HEK293T (cell line): ENCODE results near the gene MS4A14.

Source experiments
- CTCF ChIA-PET: fragments of 350-600 bp; formaldehyde crosslinking; extraction: SDS; loops from one replicate; lab custom pipeline; 2021; ENCODE audit warnings: antibody characterized with exemption, inconsistent platforms; lab: Yijun Ruan, JAX
- POLR2A ChIA-PET: fragments of 350-600 bp; formaldehyde crosslinking; extraction: SDS; loops from one replicate; lab custom pipeline; 2020; ENCODE audit warnings: antibody characterized with exemption, inconsistent platforms; lab: Yijun Ruan, JAX
- DNase-seq: peaks from one replicate; pipeline ENCODE4 v3.0.0; 2012; ENCODE audit warnings: mixed read lengths; ENCODE audit errors: extremely low spot score
- ARNT ChIP-seq: fragments of 450-650 bp; IDR thresholded peaks from 2 replicates; pipeline ENCODE4 v1.6.1; 2017; ENCODE audit warnings: mild to moderate bottlenecking
- BHLHE40 ChIP-seq: fragments of 450-650 bp; IDR thresholded peaks from 2 replicates; pipeline ENCODE4 v1.6.1; 2016; ENCODE audit warnings: mild to moderate bottlenecking, moderate library complexity, borderline replicate concordance
- CTBP1 ChIP-seq: fragments of 450-650 bp; IDR thresholded peaks from 2 replicates; pipeline ENCODE4 v1.6.1; 2016; ENCODE audit warnings: borderline replicate concordance
- ELF4 ChIP-seq: fragments of 450-650 bp; IDR thresholded peaks from 2 replicates; pipeline ENCODE4 v1.6.1; 2017; ENCODE audit warnings: antibody characterized with exemption
- FOXA1 ChIP-seq: fragments of 450-650 bp; IDR thresholded peaks from 2 replicates; pipeline ENCODE4 v1.6.1; 2016; ENCODE audit warnings: mild to moderate bottlenecking
- FOXK2 ChIP-seq: fragments of 450-650 bp; IDR thresholded peaks from 2 replicates; pipeline ENCODE4 v1.6.1; 2016; ENCODE audit warnings: mild to moderate bottlenecking
- FOXM1 ChIP-seq: fragments of 450-650 bp; IDR thresholded peaks from 2 replicates; pipeline ENCODE4 v1.6.1; 2017; ENCODE audit warnings: mild to moderate bottlenecking, borderline replicate concordance
- HDGF ChIP-seq: fragments of 450-650 bp; IDR thresholded peaks from 2 replicates; pipeline ENCODE4 v1.6.1; 2017; ENCODE audit warnings: antibody characterized with exemption, borderline replicate concordance
- L3MBTL2 ChIP-seq: fragments of 450-650 bp; conservative IDR thresholded peaks from 2 replicates; pipeline ENCODE4 v1.6.1; 2016; ENCODE audit warnings: mild to moderate bottlenecking
- LEF1 ChIP-seq: fragments of 450-650 bp; IDR thresholded peaks from 2 replicates; pipeline ENCODE4 v1.6.1; 2017; ENCODE audit warnings: mild to moderate bottlenecking, borderline replicate concordance
- NFRKB ChIP-seq: fragments of 450-650 bp; IDR thresholded peaks from 2 replicates; pipeline ENCODE4 v1.6.1; 2016; ENCODE audit warnings: mild to moderate bottlenecking, moderate library complexity
- SP1 ChIP-seq: fragments of 450-650 bp; IDR thresholded peaks from 2 replicates; pipeline ENCODE4 v1.6.1; 2017
- SUZ12 ChIP-seq: fragments of 450-650 bp; IDR thresholded peaks from 2 replicates; pipeline ENCODE4 v1.6.1; 2016; ENCODE audit warnings: mild to moderate bottlenecking
- TARDBP ChIP-seq: fragments of 450-650 bp; IDR thresholded peaks from 2 replicates; pipeline ENCODE4 v1.6.1; 2016
- ZNF384 ChIP-seq: fragments of 450-650 bp; IDR thresholded peaks from 2 replicates; pipeline ENCODE4 v1.6.1; 2016
- TF ChIP-seq, protein P1 (sequence below): fragments of 450-650 bp; IDR thresholded peaks from 2 replicates; pipeline ENCODE4 v1.6.1; 2016

MS4A14 gene

DNA sequence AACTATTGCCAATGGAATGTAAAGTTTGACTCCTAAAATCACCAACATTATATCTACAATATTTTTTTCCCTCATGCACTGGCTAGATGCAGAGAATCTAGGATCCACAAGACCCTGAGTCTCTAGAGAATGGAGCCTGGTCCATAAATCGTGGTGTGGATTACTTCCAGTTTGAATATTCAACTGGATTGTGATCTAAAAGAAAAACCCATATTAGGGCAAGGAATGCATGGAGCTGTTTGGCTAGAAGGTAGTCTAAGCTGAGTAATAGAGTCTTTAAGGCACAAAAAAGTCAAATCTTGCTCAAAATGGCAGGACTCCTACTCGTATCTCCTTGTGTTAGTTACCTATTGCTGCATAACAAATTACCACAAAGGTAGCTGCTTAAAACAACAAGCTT lies 23.8 kb downstream of the MS4A14 start:
- no peak for TF ChIP-seq TARDBP
- TF ChIP-seq SUZ12, result no peak
- TF ChIP-seq, protein P1, sequence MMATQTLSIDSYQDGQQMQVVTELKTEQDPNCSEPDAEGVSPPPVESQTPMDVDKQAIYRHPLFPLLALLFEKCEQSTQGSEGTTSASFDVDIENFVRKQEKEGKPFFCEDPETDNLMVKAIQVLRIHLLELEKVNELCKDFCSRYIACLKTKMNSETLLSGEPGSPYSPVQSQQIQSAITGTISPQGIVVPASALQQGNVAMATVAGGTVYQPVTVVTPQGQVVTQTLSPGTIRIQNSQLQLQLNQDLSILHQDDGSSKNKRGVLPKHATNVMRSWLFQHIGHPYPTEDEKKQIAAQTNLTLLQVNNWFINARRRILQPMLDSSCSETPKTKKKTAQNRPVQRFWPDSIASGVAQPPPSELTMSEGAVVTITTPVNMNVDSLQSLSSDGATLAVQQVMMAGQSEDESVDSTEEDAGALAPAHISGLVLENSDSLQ, result no peak
- no peak for TF ChIP-seq FOXA1
- TF ChIP-seq ARNT, result no peak
- TF ChIP-seq CTBP1, result no peak
- TF ChIP-seq FOXM1, result no peak
- no peak for TF ChIP-seq HDGF
- DNase-seq, result no peak
- CTCF ChIA-PET, result no interaction called here
- POLR2A ChIA-PET, result no interaction called here

DNA sequence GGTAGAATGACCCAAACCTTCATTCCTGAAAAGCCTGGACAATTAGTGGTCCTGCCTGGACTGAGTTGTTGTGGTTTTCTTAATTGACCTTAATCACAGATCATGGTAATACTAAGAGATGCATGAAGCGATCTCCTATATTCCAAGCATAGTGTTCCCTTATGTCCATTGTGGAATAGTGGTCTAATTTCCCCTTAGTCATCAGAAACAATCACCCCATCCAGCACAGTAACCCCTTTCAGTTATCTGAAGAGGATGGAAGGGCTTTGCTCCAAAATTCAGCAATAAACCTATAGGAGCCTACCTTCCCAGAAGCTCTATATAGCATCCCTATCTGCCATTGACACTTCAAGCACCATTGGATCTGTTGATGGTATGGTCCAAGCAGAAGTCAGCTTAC lies 26.4 kb downstream of the MS4A14 start:
- TF ChIP-seq LEF1 (no peak), FOXM1 (no peak), FOXA1 (no peak), ELF4 (no peak), L3MBTL2 (no peak), ZNF384 (no peak), SP1 (no peak), HDGF (no peak), CTBP1 (no peak), SUZ12 (no peak), TARDBP (no peak)
- TF ChIP-seq, protein P1, result no peak
- DNase-seq, result no peak
- CTCF ChIA-PET, result no interaction called here
- POLR2A ChIA-PET, result no interaction called here

DNA sequence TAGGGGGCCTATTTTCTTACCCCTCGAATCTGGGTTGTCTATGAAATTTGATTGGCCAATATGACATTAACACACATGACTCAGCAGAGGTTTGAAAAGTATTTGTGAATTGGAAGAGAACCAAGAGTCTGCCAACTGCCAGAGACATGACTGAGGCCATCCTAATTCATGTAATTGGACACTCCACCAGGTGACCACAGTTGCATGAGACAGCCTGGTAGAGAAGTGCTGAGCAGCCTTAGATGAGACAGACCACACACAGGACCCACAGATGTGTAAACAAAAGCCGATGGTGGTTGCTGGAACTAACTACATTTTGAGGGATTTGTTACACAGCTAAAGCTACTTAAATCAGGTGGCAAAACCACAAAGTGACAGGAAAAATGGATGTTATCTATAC lies 32.3 kb downstream of the MS4A14 start:
- ChIA-PET POLR2A (no interaction called here), CTCF (no interaction called here)
- DNase-seq, result no peak
- TF ChIP-seq ARNT (no peak), FOXA1 (no peak), NFRKB (no peak), SP1 (no peak), BHLHE40 (no peak), CTBP1 (no peak), L3MBTL2 (no peak), HDGF (no peak), FOXM1 (no peak), ELF4 (no peak)
- TF ChIP-seq, protein P1, result no peak

DNA sequence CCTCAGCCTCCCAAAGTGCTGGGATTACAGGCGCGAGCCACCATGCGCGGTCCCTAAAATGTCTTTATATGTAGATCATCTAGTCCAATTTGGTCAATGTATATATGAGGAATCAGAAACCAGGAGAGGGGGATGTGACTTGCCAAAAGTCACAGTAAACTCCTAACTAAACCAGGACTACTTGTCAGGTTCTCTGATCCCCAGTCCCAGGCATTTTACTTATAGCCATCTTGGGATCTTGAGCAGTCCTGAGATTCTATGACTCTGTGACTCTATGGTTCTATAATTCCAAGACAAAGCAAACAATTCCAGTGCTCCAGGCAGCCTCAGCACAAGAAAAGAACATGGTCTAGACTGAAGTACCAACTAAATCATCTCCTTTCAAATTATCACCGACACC lies 33.0 kb downstream of the MS4A14 start, which contains the start of gene MS4A5:
MS4A5 (plus strand) TSS at position 301 of the 400 bp plus-strand sequence. CDS start 103 bp downstream, outside the sequence.
- ChIA-PET CTCF (no interaction called here), POLR2A (no interaction called here)
- TF ChIP-seq CTBP1 (no peak), FOXK2 (no peak), L3MBTL2 (no peak)
- no peak for DNase-seq

DNA sequence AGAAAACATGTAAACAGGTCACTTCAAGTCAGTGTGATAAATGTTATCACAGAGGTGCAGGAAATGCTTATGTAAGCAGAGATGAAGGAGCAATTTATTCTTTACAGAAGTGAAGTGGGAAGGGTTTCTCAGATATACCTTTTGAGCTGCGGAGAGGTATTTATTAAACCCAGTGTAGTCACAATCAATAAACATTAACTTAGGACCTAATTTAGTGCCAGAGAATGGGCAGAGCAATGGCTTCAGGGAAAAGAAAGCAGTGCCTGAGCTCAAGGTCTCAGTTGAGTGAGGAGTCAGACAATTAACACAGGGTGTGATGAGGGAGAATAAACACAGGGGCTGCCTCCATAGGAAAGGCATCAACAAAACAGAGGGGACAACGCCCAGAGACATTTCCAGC lies 35.0 kb downstream of the MS4A14 start:
- no peak for DNase-seq
- ChIA-PET POLR2A (no interaction called here), CTCF (no interaction called here)
- TF ChIP-seq TARDBP (no peak), L3MBTL2 (no peak)

DNA sequence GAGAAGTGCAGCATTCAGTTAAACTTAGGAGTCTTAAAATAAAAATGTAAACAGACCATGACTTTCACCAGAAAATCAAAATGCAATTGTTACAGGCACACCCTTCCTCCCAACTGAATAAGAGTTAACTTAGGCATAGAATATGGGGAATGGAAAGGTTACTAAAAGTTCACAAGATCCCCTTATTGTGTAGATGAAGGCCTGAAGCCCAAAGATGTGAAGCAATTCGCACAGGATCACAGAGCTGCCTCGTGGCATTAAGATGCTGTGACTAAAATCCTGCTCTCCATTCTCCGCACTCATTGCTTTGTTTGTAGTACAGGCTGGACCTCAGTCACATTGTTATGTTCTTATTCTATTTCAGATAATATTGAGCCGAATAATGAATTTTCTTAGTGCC lies 37.1 kb downstream of the MS4A14 start:
- ChIA-PET CTCF (no interaction called here), POLR2A (no interaction called here)
- TF ChIP-seq FOXA1, result no peak
- TF ChIP-seq LEF1, result no peak
- no peak for TF ChIP-seq ARNT
- no peak for TF ChIP-seq ELF4
- no peak for TF ChIP-seq BHLHE40
- TF ChIP-seq FOXM1, result no peak
- no peak for TF ChIP-seq NFRKB
- no peak for DNase-seq

DNA sequence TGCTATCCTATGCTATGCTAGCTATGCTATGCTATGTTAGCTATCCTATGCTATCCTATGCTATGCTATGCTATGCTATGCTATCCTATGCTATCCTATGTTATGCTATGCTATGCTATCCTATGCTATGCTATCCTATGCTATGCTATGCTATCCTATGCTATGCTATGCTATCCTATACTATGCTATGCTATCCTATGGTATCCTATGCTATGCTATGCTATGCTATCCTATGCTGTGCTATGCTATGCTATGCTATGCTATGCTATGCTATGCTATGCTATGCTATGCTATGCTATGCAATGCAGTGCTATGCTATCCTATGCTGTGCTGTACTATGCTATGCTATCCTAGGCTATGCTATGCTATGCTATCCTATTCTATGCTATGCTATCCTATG lies 50.8 kb downstream of the MS4A14 start:
- DNase-seq, result no peak
- CTCF ChIA-PET, result no interaction called here
- POLR2A ChIA-PET, result no interaction called here
- no peak for TF ChIP-seq ARNT
- no peak for TF ChIP-seq SP1
- no peak for TF ChIP-seq FOXA1
- no peak for TF ChIP-seq ELF4
- TF ChIP-seq LEF1, result no peak
- TF ChIP-seq HDGF, result no peak
- no peak for TF ChIP-seq ZNF384
- no peak for TF ChIP-seq CTBP1
- TF ChIP-seq, protein P1, result no peak
